C4-2B (cell line): ENCODE data around the gene SNAPC3.
"Not testable (repeated sequence)": the region's sequence is repeated elsewhere in the genome, so short reads cannot be mapped to it uniquely, and the experiment has no call there.

Source experiments
- ZFX ChIP-seq: fragments of 450-650 bp; IDR thresholded peaks from 2 replicates; pipeline ENCODE4 v1.6.1; 2017
- TF ChIP-seq, protein P1 (sequence below): fragments of 450-650 bp; conservative IDR thresholded peaks from 2 replicates; pipeline ENCODE4 v1.5.1; 2017; ENCODE audit warnings: mild to moderate bottlenecking

DNA sequence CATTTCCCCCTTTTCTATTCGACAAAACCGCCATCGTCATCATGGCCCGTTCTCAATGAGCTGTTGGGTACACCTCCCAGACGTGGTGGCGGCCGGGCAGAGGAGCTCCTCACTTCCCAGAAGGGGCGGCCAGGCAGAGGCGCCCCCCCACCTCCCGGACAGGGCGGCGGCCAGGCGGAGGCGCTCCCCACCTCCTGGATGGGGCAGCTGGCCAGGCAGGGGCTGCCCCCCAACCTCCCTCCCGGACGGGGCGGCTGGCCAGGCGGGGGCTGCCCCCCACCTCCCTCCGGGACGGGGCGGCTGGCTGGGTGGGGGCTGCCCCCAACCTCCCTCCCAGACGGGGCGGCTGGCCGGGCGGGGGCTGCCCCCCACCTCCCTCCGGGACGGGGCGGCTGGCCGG lies 19.2 kb downstream of the SNAPC3 start:
- TF ChIP-seq ZFX: not testable (repeated sequence)
- TF ChIP-seq, protein P1, sequence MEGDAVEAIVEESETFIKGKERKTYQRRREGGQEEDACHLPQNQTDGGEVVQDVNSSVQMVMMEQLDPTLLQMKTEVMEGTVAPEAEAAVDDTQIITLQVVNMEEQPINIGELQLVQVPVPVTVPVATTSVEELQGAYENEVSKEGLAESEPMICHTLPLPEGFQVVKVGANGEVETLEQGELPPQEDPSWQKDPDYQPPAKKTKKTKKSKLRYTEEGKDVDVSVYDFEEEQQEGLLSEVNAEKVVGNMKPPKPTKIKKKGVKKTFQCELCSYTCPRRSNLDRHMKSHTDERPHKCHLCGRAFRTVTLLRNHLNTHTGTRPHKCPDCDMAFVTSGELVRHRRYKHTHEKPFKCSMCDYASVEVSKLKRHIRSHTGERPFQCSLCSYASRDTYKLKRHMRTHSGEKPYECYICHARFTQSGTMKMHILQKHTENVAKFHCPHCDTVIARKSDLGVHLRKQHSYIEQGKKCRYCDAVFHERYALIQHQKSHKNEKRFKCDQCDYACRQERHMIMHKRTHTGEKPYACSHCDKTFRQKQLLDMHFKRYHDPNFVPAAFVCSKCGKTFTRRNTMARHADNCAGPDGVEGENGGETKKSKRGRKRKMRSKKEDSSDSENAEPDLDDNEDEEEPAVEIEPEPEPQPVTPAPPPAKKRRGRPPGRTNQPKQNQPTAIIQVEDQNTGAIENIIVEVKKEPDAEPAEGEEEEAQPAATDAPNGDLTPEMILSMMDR: not testable (repeated sequence)
